IPS-20b (cell line): ENCODE measurements around the gene ODC1.
"Not testable (repeated sequence)": the region's sequence is repeated elsewhere in the genome, so short reads cannot be mapped to it uniquely, and the experiment has no call there.

ENCODE experiments used
- H3K27ac ChIP-seq: one replicate; pipeline ENCODE4 v1.5.1; 2013; ENCODE audit warnings: low read length
- H3K27me3 ChIP-seq: 2 replicates; pipeline ENCODE4 v1.6.1; 2013; ENCODE audit warnings: mild to moderate bottlenecking, low read length, inconsistent platforms; ENCODE audit not compliant: insufficient read depth
- H3K36me3 ChIP-seq: 2 replicates; pipeline ENCODE4 v1.6.1; 2013; ENCODE audit warnings: low read depth, mild to moderate bottlenecking, inconsistent platforms, low read length, moderate library complexity; ENCODE audit not compliant: insufficient read depth
- H3K4me1 ChIP-seq: 2 replicates; pipeline ENCODE4 v1.6.1; 2013; ENCODE audit warnings: mild to moderate bottlenecking, control low read depth, inconsistent platforms, low read length, moderate library complexity; ENCODE audit not compliant: insufficient read depth
- H3K4me3 ChIP-seq: 2 replicates; pipeline ENCODE4 v1.5.1; 2013; ENCODE audit warnings: mild to moderate bottlenecking, low read length, inconsistent platforms
- H3K9ac ChIP-seq: 2 replicates; pipeline ENCODE4 v1.6.1; 2013; ENCODE audit warnings: low read depth, mild to moderate bottlenecking, inconsistent platforms, low read length, moderate library complexity
- H3K9me3 ChIP-seq: 2 replicates; pipeline ENCODE4 v1.6.1; 2013; ENCODE audit warnings: mild to moderate bottlenecking, low read depth, low read length, inconsistent platforms; ENCODE audit not compliant: insufficient read depth

The ODC1 gene

DNA sequence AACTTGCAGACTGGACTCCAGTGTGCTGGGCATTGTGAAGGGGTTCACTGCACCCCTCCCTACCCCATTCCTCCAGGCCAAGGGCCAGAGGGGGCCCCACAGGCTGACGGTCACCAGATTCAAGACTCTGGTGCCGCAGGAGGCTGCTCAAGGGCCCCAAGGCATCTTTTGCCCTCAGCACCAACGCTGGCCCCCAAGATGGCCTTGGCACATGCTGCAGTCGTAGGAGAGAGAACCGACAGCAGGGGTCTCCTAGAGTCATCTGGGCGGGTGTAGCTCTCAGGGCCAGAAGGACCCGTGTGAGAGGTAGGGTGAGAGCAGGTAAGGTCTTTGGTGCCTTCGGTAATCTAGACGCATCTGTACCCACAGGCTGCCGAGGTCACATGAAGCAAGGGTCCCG lies 18.7 kb upstream of the ODC1 start:
- Histone ChIP-seq H3K9me3 (no peaks in the 10 kb centered on the region), H3K4me1 (no peaks in the 10 kb centered on the region), H3K27me3 (no peaks in the 10 kb centered on the region)

GRCh38 chr2:10465910-10466309 lies 17.8 kb upstream of the ODC1 start:
- no peak overlapping the region for H3K4me3 ChIP-seq
- H3K9me3 ChIP-seq = no peaks in the 10 kb centered on the region
- no peak overlapping the region for H3K9ac ChIP-seq
- no peaks in the 10 kb centered on the region for H3K4me1 ChIP-seq
- H3K36me3 ChIP-seq = no peaks in the 10 kb centered on the region
- H3K27me3 ChIP-seq = no peaks in the 10 kb centered on the region
- no peak overlapping the region for H3K27ac ChIP-seq

More for the DNA sequence above, 18.7 kb upstream of the ODC1 start:
- Histone ChIP-seq H3K27ac (no peak overlapping the region), H3K4me3 (no peak overlapping the region), H3K9ac (no peak overlapping the region), H3K36me3 (no peaks in the 10 kb centered on the region)

- no peaks in the 10 kb centered on the region for H3K36me3 ChIP-seq
- H3K4me1 ChIP-seq = no peaks in the 10 kb centered on the region
- no peak overlapping the region for H3K9ac ChIP-seq
- H3K4me3 ChIP-seq = no peak overlapping the region
- H3K27me3 ChIP-seq = no peaks in the 10 kb centered on the region
- no peak overlapping the region for H3K27ac ChIP-seq
- H3K9me3 ChIP-seq = no peaks in the 10 kb centered on the region
These were observed 14.3 kb upstream of the ODC1 start for GRCh38 chr2:10462178-10463083.

- H3K9me3 ChIP-seq = no peaks in the 10 kb centered on the region
- no peaks in the 10 kb centered on the region for H3K4me1 ChIP-seq
- no peaks in the 10 kb centered on the region for H3K36me3 ChIP-seq
- H3K27me3 ChIP-seq = no peaks in the 10 kb centered on the region
- H3K27ac ChIP-seq = no peak overlapping the region
- no peak overlapping the region for H3K4me3 ChIP-seq
- no peak overlapping the region for H3K9ac ChIP-seq
These were observed 12.3 kb upstream of the ODC1 start for GRCh38 chr2:10460366-10460796.

GRCh38 chr2:10457846-10458598 lies 9.9 kb upstream of the ODC1 start:
- H3K27me3 ChIP-seq = no peaks in the 10 kb centered on the region
- H3K9ac ChIP-seq = no peak overlapping the region
- no peak overlapping the region for H3K4me3 ChIP-seq
- no peak overlapping the region for H3K27ac ChIP-seq
- no peaks in the 10 kb centered on the region for H3K4me1 ChIP-seq
- H3K36me3 ChIP-seq = no peaks in the 10 kb centered on the region
- H3K9me3 ChIP-seq = no peaks in the 10 kb centered on the region

- H3K4me1 ChIP-seq, H3K9me3 ChIP-seq, H3K4me3 ChIP-seq, H3K27me3 ChIP-seq, H3K36me3 ChIP-seq, H3K9ac ChIP-seq, H3K27ac ChIP-seq: not testable (repeated sequence)
These were observed 9.1 kb upstream of the ODC1 start for GRCh38 chr2:10457195-10457594.

DNA sequence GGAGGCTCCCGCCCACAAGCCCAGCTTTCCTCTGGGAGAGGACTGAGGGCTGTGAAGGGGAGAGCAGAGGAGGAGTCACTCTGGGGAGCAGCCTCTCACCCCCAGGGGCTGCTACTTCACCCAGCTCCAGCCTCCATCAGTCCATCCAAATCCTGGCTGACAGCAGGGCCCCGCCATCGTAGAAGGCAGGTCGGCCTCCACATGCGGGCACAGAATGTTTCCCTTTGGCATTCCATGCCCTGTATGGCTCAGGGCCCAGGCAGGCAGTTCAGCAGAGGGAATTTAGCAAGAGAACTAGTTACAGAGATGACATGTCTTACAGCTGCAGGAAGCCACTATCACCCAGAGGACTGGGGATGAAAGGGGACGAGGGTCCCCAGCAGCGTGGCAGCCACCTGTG lies 6.4 kb upstream of the ODC1 start:
- Histone ChIP-seq H3K27ac (no peak overlapping the region), H3K9ac (no peak overlapping the region)

GRCh38 chr2:10453905-10454298 lies 5.8 kb upstream of the ODC1 start:
- Histone ChIP-seq H3K9me3 (no peaks in the 10 kb centered on the region), H3K4me3 (no peak overlapping the region), H3K27me3 (peaks cover 11% of the 10 kb centered on the region; the same call in 1 of the 2 replicates), H3K4me1 (no peaks in the 10 kb centered on the region; the same call in 1 of the 2 replicates), H3K9ac (no peak overlapping the region), H3K36me3 (no peaks in the 10 kb centered on the region), H3K27ac (no peak overlapping the region)

More for the DNA sequence above, 6.4 kb upstream of the ODC1 start:
- no peaks in the 10 kb centered on the region for H3K36me3 ChIP-seq
- no peaks in the 10 kb centered on the region for H3K9me3 ChIP-seq
- H3K27me3 ChIP-seq = peaks cover 7% of the 10 kb centered on the region; the same call in 1 of the 2 replicates
- no peaks in the 10 kb centered on the region for H3K4me1 ChIP-seq
- no peak overlapping the region for H3K4me3 ChIP-seq

- Histone ChIP-seq H3K27ac (no peak overlapping the region), H3K4me3 (no peak overlapping the region), H3K27me3 (peaks cover 13% of the 10 kb centered on the region; the same call in 1 of the 2 replicates), H3K4me1 (no peaks in the 10 kb centered on the region; the same call in 1 of the 2 replicates), H3K36me3 (no peaks in the 10 kb centered on the region), H3K9ac (no peak overlapping the region), H3K9me3 (no peaks in the 10 kb centered on the region)
These were observed 5.1 kb upstream of the ODC1 start for GRCh38 chr2:10452956-10453904.

- H3K9me3 ChIP-seq = no peaks in the 10 kb centered on the region
- no peaks in the 10 kb centered on the region for H3K36me3 ChIP-seq
- H3K4me1 ChIP-seq = no peaks in the 10 kb centered on the region; the same call in 1 of the 2 replicates
- H3K27me3 ChIP-seq = peaks cover 16% of the 10 kb centered on the region; the same call in 1 of the 2 replicates
- H3K4me3 ChIP-seq = no peak overlapping the region
- no peak overlapping the region for H3K9ac ChIP-seq
- no peak overlapping the region for H3K27ac ChIP-seq
These were observed 4.2 kb upstream of the ODC1 start for GRCh38 chr2:10452312-10452711.

DNA sequence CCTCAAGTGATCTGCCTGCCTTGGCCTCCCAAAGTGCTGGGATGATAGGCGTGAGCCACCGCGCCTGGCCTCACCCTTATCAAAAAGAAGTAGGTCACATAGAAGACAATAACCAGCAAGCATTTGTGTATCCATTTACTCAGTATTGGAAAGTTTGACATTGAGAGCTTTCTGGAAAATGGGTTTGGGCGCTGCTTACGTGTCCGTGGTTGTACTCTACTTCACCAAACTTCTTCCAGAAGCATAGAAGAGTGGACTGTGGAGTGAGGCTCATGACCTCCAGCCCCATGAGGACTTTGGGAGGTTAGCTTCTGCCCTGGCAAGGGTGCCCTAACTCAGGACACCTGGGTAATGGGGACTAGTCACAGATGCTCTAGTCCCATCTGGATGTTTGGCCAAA lies 3.7 kb upstream of the ODC1 start:
- H3K27me3 ChIP-seq = peaks cover 21% of the 10 kb centered on the region; the same call in 1 of the 2 replicates
- no peaks in the 10 kb centered on the region for H3K36me3 ChIP-seq
- no peak overlapping the region for H3K4me3 ChIP-seq
- H3K9me3 ChIP-seq = no peaks in the 10 kb centered on the region
- H3K4me1 ChIP-seq = no peaks in the 10 kb centered on the region; the same call in 1 of the 2 replicates
- H3K27ac ChIP-seq = no peak overlapping the region
- H3K9ac ChIP-seq = no peak overlapping the region
